GM10248 (cell line): ENCODE data around the gene DUSP22.

Source experiments
- CTCF ChIA-PET: fragments of 300-600 bp; sonication (Branson Sonifier 250); formaldehyde crosslinking; extraction: SDS; loops from one replicate; lab custom pipeline; 2021; ENCODE audit warnings: antibody characterized with exemption; lab: Yijun Ruan, JAX
- POLR2A ChIA-PET: fragments of 350-650 bp; sonication (Branson Sonifier 250); formaldehyde crosslinking; extraction: SDS; loops from one replicate; lab custom pipeline; 2020; ENCODE audit warnings: antibody characterized with exemption; lab: Yijun Ruan, JAX
- DNase-seq: peaks from one replicate; pipeline ENCODE4 v3.0.0; 2012; ENCODE audit errors: extremely low spot score
- CTCF ChIP-seq: IDR thresholded peaks from 2 replicates; pipeline ENCODE4 v1.5.1; 2012; ENCODE audit warnings: mild to moderate bottlenecking, low read depth; ENCODE audit errors: extremely low read depth, missing control alignments, control extremely low read depth

DUSP22 gene

DNA sequence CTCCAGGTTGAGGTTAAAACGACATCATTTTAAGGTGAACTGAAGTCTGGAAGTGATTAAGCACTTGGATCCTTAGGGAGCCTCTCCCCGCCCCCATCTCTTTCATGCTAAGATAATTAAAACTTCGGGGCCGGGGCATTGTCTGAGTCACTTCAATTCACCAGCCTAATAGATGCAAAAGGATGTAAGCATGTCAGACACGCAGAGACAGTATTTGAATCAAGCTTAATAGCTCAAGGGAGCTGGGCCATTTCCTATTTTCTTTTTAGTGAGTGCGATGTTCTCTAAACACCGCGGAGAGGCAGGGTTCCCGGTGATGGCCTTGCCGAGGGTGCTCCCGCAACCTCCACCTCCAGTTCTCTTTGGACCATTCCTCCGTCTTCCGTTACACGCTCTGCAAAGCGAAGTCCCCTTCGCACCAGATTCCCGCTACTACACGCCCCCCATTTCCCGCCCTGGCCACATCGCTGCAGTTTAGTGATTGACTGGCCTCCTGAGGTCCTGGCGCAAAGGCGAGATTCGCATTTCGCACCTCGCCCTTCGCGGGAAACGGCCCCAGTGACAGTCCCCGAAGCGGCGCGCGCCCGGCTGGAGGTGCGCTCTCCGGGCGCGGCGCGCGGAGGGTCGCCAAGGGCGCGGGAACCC lies 98.7 kb downstream of the DUSP22 start:
- TF ChIP-seq CTCF, result no peak
- CTCF ChIA-PET, result interaction anchor here (1.0 to 6.6 kb wide), 10 partner anchors 9 to 201 kb away, joined by 3 to 39 read pairs (median 4); no protein-coding TSS in a partner anchor
- DNase-seq, result peak; percentile 54
- POLR2A ChIA-PET, result interaction anchor here (0.5 to 4.6 kb wide), 62 partner anchors 7 to 225 kb away, joined by 3 to 93 read pairs (median 6); partner anchors contain the start of gene DUSP22

- peak; percentile 92 for DNase-seq
- POLR2A ChIA-PET, result interaction anchor here (0.5 to 4.6 kb wide), 67 partner anchors 8 to 1508 kb away, joined by 3 to 93 read pairs (median 6); partner anchors contain the start of gene DUSP22
Observed at GRCh38 chr6:391559-392440, 99.5 kb downstream of the DUSP22 start, which contains the start of gene IRF4. IRF4 (plus strand) TSS chr6:391752; CDS start chr6:393153, 1,401 bp downstream.

GRCh38 chr6:392441-393390 lies 100.4 kb downstream of the DUSP22 start:
- ChIA-PET CTCF (interaction anchor here (0.9 to 6.6 kb wide), 7 partner anchors 7 to 202 kb away, joined by 3 to 39 read pairs (median 3); no protein-coding TSS in a partner anchor), POLR2A (interaction anchor here (0.5 to 4.6 kb wide), 45 partner anchors 9 to 1004 kb away, joined by 3 to 93 read pairs (median 7); partner anchors contain the start of gene DUSP22)
- DNase-seq, result peak; percentile 15
- TF ChIP-seq CTCF, result no peak

More at GRCh38 chr6:391559-392440, 99.5 kb downstream of the DUSP22 start, which contains the start of gene IRF4:
- CTCF ChIA-PET, result interaction anchor here (1.0 to 6.6 kb wide), 7 partner anchors 8 to 201 kb away, joined by 3 to 39 read pairs (median 4); no protein-coding TSS in a partner anchor
- TF ChIP-seq CTCF, result no peak

DNA sequence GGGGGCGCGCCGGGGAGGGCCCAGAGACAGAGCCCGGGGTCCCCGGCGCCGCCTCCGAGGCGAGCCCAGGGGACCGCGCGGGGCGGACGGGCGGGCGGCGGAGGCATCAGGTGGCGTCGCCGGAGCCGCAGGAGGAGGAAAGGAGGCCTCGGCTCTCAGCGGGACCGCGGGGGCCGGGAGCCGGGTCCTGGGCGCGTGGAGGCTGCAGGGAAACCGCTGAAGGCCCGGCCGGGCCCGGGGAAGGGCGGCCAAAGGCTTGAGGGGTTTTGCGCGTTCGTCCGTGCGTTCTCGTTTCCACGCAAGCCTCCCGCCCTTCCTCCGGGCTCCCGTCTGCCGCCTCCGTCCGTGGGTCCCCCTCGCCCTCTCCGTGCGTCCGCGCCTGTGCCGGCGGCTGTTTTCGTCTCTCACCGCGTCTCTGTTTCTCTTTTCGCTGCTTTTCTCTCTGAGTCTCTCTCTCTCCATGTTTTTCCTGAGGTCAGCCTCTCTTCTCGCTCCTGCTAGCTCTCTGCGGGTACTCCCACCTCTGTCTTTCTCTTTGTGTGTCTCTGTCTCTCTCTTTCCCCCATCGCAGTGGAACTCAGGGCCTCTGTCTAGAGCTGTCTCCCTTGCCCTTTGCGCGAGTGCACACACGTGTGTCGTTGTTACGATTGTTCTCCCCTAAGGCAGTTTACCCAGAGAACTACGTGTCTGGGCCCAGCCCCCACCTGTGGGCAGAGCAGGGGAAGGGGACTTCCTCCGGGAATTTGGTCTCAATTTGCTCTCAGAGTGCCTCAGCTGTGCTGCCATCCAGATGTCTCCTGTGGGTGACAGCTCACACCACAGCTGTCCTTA lies 101.3 kb downstream of the DUSP22 start:
- POLR2A ChIA-PET, result interaction anchor here (0.7 to 4.6 kb wide), 14 partner anchors 10 to 245 kb away, joined by 3 to 93 read pairs (median 8); partner anchors contain the start of gene DUSP22
- no peak for TF ChIP-seq CTCF
- CTCF ChIA-PET, result interaction anchor here (0.9 to 6.6 kb wide), 7 partner anchors 11 to 203 kb away, joined by 3 to 39 read pairs (median 3); no protein-coding TSS in a partner anchor
- peak; percentile 21 for DNase-seq

GRCh38 chr6:394641-395289 lies 102.5 kb downstream of the DUSP22 start:
- POLR2A ChIA-PET, result interaction anchor here (0.7 to 4.6 kb wide), 7 partner anchors 9 to 179 kb away, joined by 3 to 36 read pairs (median 3); no protein-coding TSS in a partner anchor
- CTCF ChIA-PET, result interaction anchor here (1.0 to 6.6 kb wide), 6 partner anchors 9 to 204 kb away, joined by 3 to 39 read pairs (median 4); no protein-coding TSS in a partner anchor
- no peak for DNase-seq
- no peak for TF ChIP-seq CTCF
